ENCODE results near the gene FBF1.
"Not testable (repeated sequence)": the region's sequence is repeated elsewhere in the genome, so short reads cannot be mapped to it uniquely, and the experiment has no call there.

FBF1 gene

GRCh38 chr17:75940727-75941441 lies at the start of gene FBF1:
Gene FBF1, minus strand, starts transcription at chr17:75941042. Its CDS starts 2,893 bp downstream, at chr17:75938149.
- DNase-seq = peak; percentile 87 to 88

- DNase-seq = no peak
These were observed 46.2 kb upstream of the FBF1 start for GRCh38 chr17:75987041-75987440.

- DNase-seq = no peak
These were observed 45.1 kb upstream of the FBF1 start for GRCh38 chr17:75985986-75986385.

GRCh38 chr17:75983501-75984181 lies 42.8 kb upstream of the FBF1 start:
- DNase-seq = peak in 1 of 2 donors; percentile 34

- no peak for DNase-seq
These were observed 40.3 kb upstream of the FBF1 start for GRCh38 chr17:75981019-75981615.

- no peak for DNase-seq
These were observed 39.6 kb upstream of the FBF1 start for GRCh38 chr17:75980188-75981018.

- no peak for DNase-seq
These were observed 38.9 kb upstream of the FBF1 start for GRCh38 chr17:75979705-75980187.

GRCh38 chr17:75978938-75979704 lies 38.3 kb upstream of the FBF1 start, which contains the start of the genes ACOX1 and TEN1:
Gene ACOX1, minus strand, starts transcription at chr17:75979166. Its CDS starts 93 bp downstream, at chr17:75979073.
Gene TEN1, plus strand, starts transcription at chr17:75979240. Its CDS starts 6,953 bp downstream, at chr17:75986193.
- DNase-seq = peak; percentile 95 to 96

- DNase-seq = no peak
These were observed 35.5 kb upstream of the FBF1 start for GRCh38 chr17:75976175-75976848.

- DNase-seq = no peak
These were observed 34.9 kb upstream of the FBF1 start for GRCh38 chr17:75975757-75976174.

- not testable (repeated sequence) for DNase-seq
These were observed 34.3 kb upstream of the FBF1 start for GRCh38 chr17:75975187-75975586.

- no peak for DNase-seq
These were observed 29.8 kb upstream of the FBF1 start for GRCh38 chr17:75970626-75971025.

GRCh38 chr17:75970011-75970523 lies 29.2 kb upstream of the FBF1 start:
- DNase-seq = peak in 1 of 2 donors; percentile 24

- DNase-seq = not testable (repeated sequence)
These were observed 28.2 kb upstream of the FBF1 start for GRCh38 chr17:75969044-75969443.

- DNase-seq = no peak
These were observed 24.6 kb upstream of the FBF1 start for GRCh38 chr17:75965468-75965867.

- DNase-seq = no peak
These were observed 19.1 kb upstream of the FBF1 start for GRCh38 chr17:75959839-75960511.

GRCh38 chr17:75959051-75959838 lies 18.4 kb upstream of the FBF1 start:
- no peak for DNase-seq

- no peak for DNase-seq
These were observed 10.2 kb upstream of the FBF1 start for GRCh38 chr17:75950855-75951554.

- no peak for DNase-seq
These were observed 9.6 kb upstream of the FBF1 start for GRCh38 chr17:75950421-75950820.

Data from CD4-positive, alpha-beta T cell treated with Interleukin-4 for 1 hour (primary cell).